ENCODE data around the gene GGCX. TPM values are rescaled to one million over a fixed set of nuclear protein-coding genes. Genes with fewer than 3 reads are reported as not detected.

Gene GGCX
- total and polyA plus RNA-seq, 2 of the 13 experiments (the other 11 are each of a cell fraction or from before 2014, with no cell fraction given) = 72.5 to 103 TPM

GRCh38 chr2:85595301-85596025 lies 34.2 kb upstream of the GGCX start, which contains the start of gene RNF181 (continued):
- TF ChIP-seq LRRFIP1 (CRISPR knock-in tag; conservative IDR thresholded peaks at IDR 0.05) (no peak), CENPT (CRISPR knock-in tag; IDR thresholded peaks at IDR 0.05; ENCODE audit: low read depth) (no peak), GATAD2A (CRISPR knock-in tag; IDR thresholded peaks at IDR 0.05) (no peak), JDP2 (CRISPR knock-in tag; IDR thresholded peaks at IDR 0.05; ENCODE audit: borderline replicate concordance) (no peak), ATF5 (CRISPR knock-in tag; IDR thresholded peaks at IDR 0.05; ENCODE audit: low read depth) (no peak), ZNF564 (CRISPR knock-in tag; IDR thresholded peaks at IDR 0.05) (0 out of 2 replicates have a peak, but pooled peaks have one; percentile 73), PHF8 (CRISPR knock-in tag; IDR thresholded peaks at IDR 0.05) (peak; percentile 82), NCOA1 (CRISPR knock-in tag; IDR thresholded peaks at IDR 0.05) (peak; percentile 79; the same call in 1 of the 2 replicates), ZNF335 (CRISPR knock-in tag; IDR thresholded peaks at IDR 0.05) (0 out of 2 replicates have a peak, but pooled peaks have one; percentile 16), ELF4 (CRISPR knock-in tag; IDR thresholded peaks at IDR 0.05; ENCODE audit: borderline replicate concordance) (peak; percentile 98), THAP8 (CRISPR knock-in tag; IDR thresholded peaks at IDR 0.05; ENCODE audit: borderline replicate concordance) (no peak; the same call in 1 of the 2 replicates), GATAD1 (CRISPR knock-in tag; IDR thresholded peaks at IDR 0.05) (peak; percentile 90), TCF7L2 (IDR thresholded peaks at IDR 0.05; ENCODE audit: low read depth, low read length) (no peak), ZNF878 (CRISPR knock-in tag; IDR thresholded peaks at IDR 0.05) (no peak), SMYD3 (CRISPR knock-in tag; IDR thresholded peaks at IDR 0.05) (peak; percentile 93; the same call in 1 of the 2 replicates), MED13 (CRISPR knock-in tag; IDR thresholded peaks at IDR 0.05) (peak; percentile 60; the same call in 1 of the 2 replicates), ZNF124 (CRISPR knock-in tag; IDR thresholded peaks at IDR 0.05) (0 out of 2 replicates have a peak, but pooled peaks have one; percentile 10), JUNB (CRISPR knock-in tag; IDR thresholded peaks at IDR 0.05; ENCODE audit: borderline replicate concordance) (no peak), ETV5 (CRISPR knock-in tag; IDR thresholded peaks at IDR 0.05; ENCODE audit: borderline replicate concordance) (peak; percentile 64; the same call in 1 of the 2 replicates), CHD4 (IDR thresholded peaks at IDR 0.05; ENCODE audit: borderline replicate concordance, low read length) (no peak), ZNF264 (CRISPR knock-in tag; IDR thresholded peaks at IDR 0.05) (peak; percentile 50; the same call in 1 of the 2 replicates)
- TF ChIP-seq, protein P1, sequence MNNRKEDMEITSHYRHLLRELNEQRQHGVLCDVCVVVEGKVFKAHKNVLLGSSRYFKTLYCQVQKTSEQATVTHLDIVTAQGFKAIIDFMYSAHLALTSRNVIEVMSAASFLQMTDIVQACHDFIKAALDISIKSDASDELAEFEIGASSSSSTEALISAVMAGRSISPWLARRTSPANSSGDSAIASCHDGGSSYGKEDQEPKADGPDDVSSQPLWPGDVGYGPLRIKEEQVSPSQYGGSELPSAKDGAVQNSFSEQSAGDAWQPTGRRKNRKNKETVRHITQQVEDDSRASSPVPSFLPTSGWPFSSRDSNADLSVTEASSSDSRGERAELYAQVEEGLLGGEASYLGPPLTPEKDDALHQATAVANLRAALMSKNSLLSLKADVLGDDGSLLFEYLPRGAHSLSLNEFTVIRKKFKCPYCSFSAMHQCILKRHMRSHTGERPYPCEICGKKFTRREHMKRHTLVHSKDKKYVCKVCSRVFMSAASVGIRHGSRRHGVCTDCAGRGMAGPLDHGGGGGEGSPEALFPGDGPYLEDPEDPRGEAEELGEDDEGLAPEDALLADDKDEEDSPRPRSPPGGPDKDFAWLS (CRISPR knock-in tag; IDR thresholded peaks at IDR 0.05; ENCODE audit: borderline replicate concordance) = no peak
- TF ChIP-seq, protein P2, sequence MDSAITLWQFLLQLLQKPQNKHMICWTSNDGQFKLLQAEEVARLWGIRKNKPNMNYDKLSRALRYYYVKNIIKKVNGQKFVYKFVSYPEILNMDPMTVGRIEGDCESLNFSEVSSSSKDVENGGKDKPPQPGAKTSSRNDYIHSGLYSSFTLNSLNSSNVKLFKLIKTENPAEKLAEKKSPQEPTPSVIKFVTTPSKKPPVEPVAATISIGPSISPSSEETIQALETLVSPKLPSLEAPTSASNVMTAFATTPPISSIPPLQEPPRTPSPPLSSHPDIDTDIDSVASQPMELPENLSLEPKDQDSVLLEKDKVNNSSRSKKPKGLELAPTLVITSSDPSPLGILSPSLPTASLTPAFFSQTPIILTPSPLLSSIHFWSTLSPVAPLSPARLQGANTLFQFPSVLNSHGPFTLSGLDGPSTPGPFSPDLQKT (CRISPR knock-in tag; IDR thresholded peaks at IDR 0.05; ENCODE audit: borderline replicate concordance) = no peak

Measured in HepG2 (cell line).